ENCODE data around the gene CEP85L. TPM values are rescaled to one million over a fixed set of nuclear protein-coding genes. Genes with fewer than 3 reads are reported as not detected.

The CEP85L gene
- total and polyA plus RNA-seq, 2 of the 13 experiments (the other 11 are each of a cell fraction or from before 2014, with no cell fraction given) = 0.44 to 1.7 TPM

DNA sequence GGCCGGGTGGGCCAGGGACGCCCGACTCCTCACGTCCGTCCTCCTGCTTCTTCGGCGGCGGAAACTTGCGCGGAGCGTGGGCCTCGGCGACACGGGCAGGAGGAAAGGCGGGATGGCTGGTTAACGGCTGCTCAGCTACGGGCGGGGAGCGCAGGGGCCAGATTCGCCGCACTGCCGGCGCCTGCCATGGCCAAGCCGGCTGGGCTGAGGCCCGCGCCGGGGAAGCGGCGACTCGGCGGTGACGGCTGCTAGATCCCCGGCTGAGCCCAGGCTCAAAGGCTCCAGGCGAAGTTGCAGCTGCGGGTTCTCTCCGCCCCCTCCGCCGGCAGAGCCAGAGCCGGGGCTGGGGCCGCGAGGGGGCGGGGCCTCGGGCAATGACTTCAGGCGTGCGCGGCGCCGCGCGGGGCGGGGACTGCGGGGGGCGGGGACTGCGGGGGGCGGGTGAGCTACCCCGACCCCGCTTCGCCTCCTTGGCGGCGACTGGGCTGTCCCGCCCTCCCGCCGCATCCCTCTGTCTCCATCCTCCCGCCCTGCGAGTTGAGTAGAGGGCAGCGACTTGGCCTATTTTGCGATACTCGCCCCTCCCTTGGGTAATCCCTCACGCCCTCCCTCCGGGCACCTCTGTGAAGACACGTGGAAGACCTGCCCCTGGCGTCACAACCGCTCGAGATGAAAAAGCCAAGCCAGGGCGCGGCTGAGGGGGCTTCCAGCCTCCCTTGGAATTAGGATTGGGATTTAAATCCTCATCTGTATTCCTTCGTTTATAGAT, at the start of gene CEP85L (continued):
- TF ChIP-seq TOPORS (CRISPR knock-in tag; IDR thresholded peaks at IDR 0.05) (0 out of 2 replicates have a peak, but pooled peaks have one; percentile 42), ZNF274 (CRISPR knock-in tag; IDR thresholded peaks at IDR 0.05) (peak; percentile 30; the same call in 1 of the 2 replicates), PHF8 (CRISPR knock-in tag; IDR thresholded peaks at IDR 0.05) (peak; percentile 74), ZNF282 (IDR thresholded peaks at IDR 0.05; ENCODE audit: partially characterized antibody) (no peak), ZMAT3 (CRISPR knock-in tag; conservative IDR thresholded peaks at IDR 0.05) (peak; percentile 92), ZNF558 (CRISPR knock-in tag; IDR thresholded peaks at IDR 0.05; ENCODE audit: borderline replicate concordance) (peak; percentile 95; the same call in 1 of the 2 replicates), ZFY (CRISPR knock-in tag; IDR thresholded peaks at IDR 0.05) (peak; percentile 64), ETV6 (CRISPR knock-in tag; conservative IDR thresholded peaks at IDR 0.05) (0 out of 2 replicates have a peak, but pooled peaks have one; percentile 38), PPARG (CRISPR knock-in tag; conservative IDR thresholded peaks at IDR 0.05) (no peak), ELF3 (CRISPR knock-in tag; IDR thresholded peaks at IDR 0.05) (0 out of 2 replicates have a peak, but pooled peaks have one; percentile 11), NR1H2 (CRISPR knock-in tag; IDR thresholded peaks at IDR 0.05; ENCODE audit: borderline replicate concordance, low read depth) (no peak), HNRNPLL (IDR thresholded peaks at IDR 0.05; ENCODE audit: low read depth, low read length, poor library complexity, severe bottlenecking) (peak; percentile 59), PRMT3 (CRISPR knock-in tag; IDR thresholded peaks at IDR 0.05; ENCODE audit: borderline replicate concordance, low read depth) (0 out of 2 replicates have a peak, but pooled peaks have one; percentile 71), ZNF430 (CRISPR knock-in tag; IDR thresholded peaks at IDR 0.05) (0 out of 2 replicates have a peak, but pooled peaks have one; percentile 38), NAIF1 (CRISPR knock-in tag; IDR thresholded peaks at IDR 0.05; ENCODE audit: borderline replicate concordance) (peak; percentile 17; the same call in 1 of the 2 replicates), HNRNPK (IDR thresholded peaks at IDR 0.05; ENCODE audit: low read depth, low read length, poor library complexity, severe bottlenecking) (peak; percentile 52), MAF1 (CRISPR knock-in tag; IDR thresholded peaks at IDR 0.05; ENCODE audit: borderline replicate concordance) (no peak), MATR3 (CRISPR knock-in tag; IDR thresholded peaks at IDR 0.05) (no peak), DNMT3B (CRISPR knock-in tag; conservative IDR thresholded peaks at IDR 0.05) (no peak), SP5 (CRISPR knock-in tag; IDR thresholded peaks at IDR 0.05; ENCODE audit: borderline replicate concordance, low read depth) (peak; percentile 77; the same call in 1 of the 2 replicates), BORCS8-MEF2B (CRISPR knock-in tag; IDR thresholded peaks at IDR 0.05) (0 out of 2 replicates have a peak, but pooled peaks have one; percentile 19), ZNF891 (CRISPR knock-in tag; IDR thresholded peaks at IDR 0.05) (peak; percentile 92), NFE2L1 (CRISPR knock-in tag; IDR thresholded peaks at IDR 0.05; ENCODE audit: borderline replicate concordance) (no peak), EED (CRISPR knock-in tag; IDR thresholded peaks at IDR 0.05) (peak; percentile 79; the same call in 1 of the 2 replicates)
- TF ChIP-seq, protein P1, sequence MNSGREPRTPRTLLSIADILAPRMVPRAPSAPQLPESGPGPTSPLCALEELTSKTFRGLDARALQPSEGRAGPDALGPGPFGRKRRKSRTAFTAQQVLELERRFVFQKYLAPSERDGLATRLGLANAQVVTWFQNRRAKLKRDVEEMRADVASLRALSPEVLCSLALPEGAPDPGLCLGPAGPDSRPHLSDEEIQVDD (CRISPR knock-in tag; IDR thresholded peaks at IDR 0.05; ENCODE audit: borderline replicate concordance) = peak; percentile 56; the same call in 1 of the 2 replicates
- TF ChIP-seq, protein P2, sequence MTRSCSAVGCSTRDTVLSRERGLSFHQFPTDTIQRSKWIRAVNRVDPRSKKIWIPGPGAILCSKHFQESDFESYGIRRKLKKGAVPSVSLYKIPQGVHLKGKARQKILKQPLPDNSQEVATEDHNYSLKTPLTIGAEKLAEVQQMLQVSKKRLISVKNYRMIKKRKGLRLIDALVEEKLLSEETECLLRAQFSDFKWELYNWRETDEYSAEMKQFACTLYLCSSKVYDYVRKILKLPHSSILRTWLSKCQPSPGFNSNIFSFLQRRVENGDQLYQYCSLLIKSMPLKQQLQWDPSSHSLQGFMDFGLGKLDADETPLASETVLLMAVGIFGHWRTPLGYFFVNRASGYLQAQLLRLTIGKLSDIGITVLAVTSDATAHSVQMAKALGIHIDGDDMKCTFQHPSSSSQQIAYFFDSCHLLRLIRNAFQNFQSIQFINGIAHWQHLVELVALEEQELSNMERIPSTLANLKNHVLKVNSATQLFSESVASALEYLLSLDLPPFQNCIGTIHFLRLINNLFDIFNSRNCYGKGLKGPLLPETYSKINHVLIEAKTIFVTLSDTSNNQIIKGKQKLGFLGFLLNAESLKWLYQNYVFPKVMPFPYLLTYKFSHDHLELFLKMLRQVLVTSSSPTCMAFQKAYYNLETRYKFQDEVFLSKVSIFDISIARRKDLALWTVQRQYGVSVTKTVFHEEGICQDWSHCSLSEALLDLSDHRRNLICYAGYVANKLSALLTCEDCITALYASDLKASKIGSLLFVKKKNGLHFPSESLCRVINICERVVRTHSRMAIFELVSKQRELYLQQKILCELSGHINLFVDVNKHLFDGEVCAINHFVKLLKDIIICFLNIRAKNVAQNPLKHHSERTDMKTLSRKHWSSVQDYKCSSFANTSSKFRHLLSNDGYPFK (CRISPR knock-in tag; IDR thresholded peaks at IDR 0.05; ENCODE audit: borderline replicate concordance) = no peak; the same call in 1 of the 2 replicates

Measured in HepG2 (cell line).